Stimulated activated CD8-positive, alpha-beta memory T cell treated with anti-CD3 and anti-CD28 coated beads, Interleukin-12 subunit alpha, Interleukin-12 subunit beta, amount 100 ng/mL, for 24 hours (primary cell): ENCODE measurements around the gene SPPL2B.
"Not testable (repeated sequence)": the region's sequence is repeated elsewhere in the genome, so short reads cannot be mapped to it uniquely, and the experiment has no call there.

Source experiments
- DNase-seq: peaks from one replicate; pipeline ENCODE4 v3.0.0-alpha.2; 2020; ENCODE audit errors: extremely low read depth

SPPL2B gene

GRCh38 chr19:2381148-2381820, 52.8 kb downstream of the SPPL2B start:
- DNase-seq = no peak

- DNase-seq = no peak
Measured at GRCh38 chr19:2382530-2383222, 54.2 kb downstream of the SPPL2B start.

- DNase-seq = no peak
Measured at GRCh38 chr19:2385053-2385721, 56.7 kb downstream of the SPPL2B start.

- DNase-seq = no peak
Measured at GRCh38 chr19:2387367-2388288, 59.1 kb downstream of the SPPL2B start.

GRCh38 chr19:2389594-2389993, 61.1 kb downstream of the SPPL2B start:
- no peak for DNase-seq

- DNase-seq = no peak
Measured at GRCh38 chr19:2391118-2391725, 62.7 kb downstream of the SPPL2B start.

GRCh38 chr19:2392366-2392765, 63.9 kb downstream of the SPPL2B start:
- no peak for DNase-seq

- DNase-seq = not testable (repeated sequence)
Measured at GRCh38 chr19:2392899-2393298, 64.4 kb downstream of the SPPL2B start.

- no peak for DNase-seq
Measured at GRCh38 chr19:2394054-2394441, 65.6 kb downstream of the SPPL2B start.

- no peak for DNase-seq
Measured at GRCh38 chr19:2394442-2395292, 66.2 kb downstream of the SPPL2B start.

- not testable (repeated sequence) for DNase-seq
Measured at GRCh38 chr19:2395293-2395829, 66.9 kb downstream of the SPPL2B start.

- not testable (repeated sequence) for DNase-seq
Measured at GRCh38 chr19:2397173-2397572, 68.7 kb downstream of the SPPL2B start.

- DNase-seq = no peak
Measured at GRCh38 chr19:2398735-2399305, 70.3 kb downstream of the SPPL2B start.

- no peak for DNase-seq
Measured at GRCh38 chr19:2399582-2399981, 71.1 kb downstream of the SPPL2B start.
